ENCODE data around the gene ZSCAN5B.
A peak's percentile ranks its signal among the peaks of the same experiment; 100 is the strongest.

ZSCAN5B gene

DNA sequence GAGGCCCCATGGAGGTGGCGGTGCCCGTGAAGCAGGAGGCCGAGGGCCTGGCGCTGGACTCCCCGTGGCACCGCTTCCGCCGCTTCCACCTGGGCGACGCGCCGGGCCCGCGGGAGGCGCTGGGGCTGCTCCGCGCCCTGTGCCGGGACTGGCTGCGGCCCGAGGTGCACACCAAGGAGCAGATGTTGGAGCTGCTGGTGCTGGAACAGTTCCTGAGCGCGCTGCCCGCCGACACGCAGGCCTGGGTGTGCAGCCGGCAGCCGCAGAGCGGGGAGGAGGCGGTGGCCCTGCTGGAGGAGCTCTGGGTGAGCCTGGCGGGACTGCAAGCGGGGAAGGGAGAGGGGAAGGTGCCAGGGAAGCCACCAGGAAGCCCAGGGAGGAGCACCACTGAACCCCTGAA is 50.7 kb downstream of the ZSCAN5B start:
- TF ChIP-seq CTCF (IDR thresholded peaks at IDR 0.05; ENCODE audit: low read depth, low read length, missing control alignments), result no peak
- in situ Hi-C loops (cut with HindIII; ENCODE audit: low sequenced_read_pairs), result no loop called here
- no peak for DNase-seq (ENCODE audit: low read depth)
- no peak overlapping the region for H3K4me3 ChIP-seq (ENCODE audit: low read depth, low read length)

GRCh38 chr19:56145698-56146097 is 51.9 kb downstream of the ZSCAN5B start:
- DNase-seq (ENCODE audit: low read depth), result no peak
- in situ Hi-C loops (cut with HindIII; ENCODE audit: low sequenced_read_pairs), result no loop called here

GRCh38 chr19:56144831-56145230 is 52.8 kb downstream of the ZSCAN5B start:
- no peak overlapping the region for H3K4me3 ChIP-seq (ENCODE audit: low read depth, low read length)
- no peak for DNase-seq (ENCODE audit: low read depth)
- no peak for TF ChIP-seq CTCF (IDR thresholded peaks at IDR 0.05; ENCODE audit: low read depth, low read length, missing control alignments)
- in situ Hi-C loops (cut with HindIII; ENCODE audit: low sequenced_read_pairs), result no loop called here

More at GRCh38 chr19:56145698-56146097, 51.9 kb downstream of the ZSCAN5B start:
- TF ChIP-seq CTCF (IDR thresholded peaks at IDR 0.05; ENCODE audit: low read depth, low read length, missing control alignments), result no peak
- H3K4me3 ChIP-seq (ENCODE audit: low read depth, low read length), result no peak overlapping the region

- no peak for DNase-seq (ENCODE audit: low read depth)
- TF ChIP-seq CTCF (IDR thresholded peaks at IDR 0.05; ENCODE audit: low read depth, low read length, missing control alignments), result no peak
- H3K4me3 ChIP-seq (ENCODE audit: low read depth, low read length), result no peak overlapping the region
- in situ Hi-C loops (cut with HindIII; ENCODE audit: low sequenced_read_pairs), result no loop called here
Measured at GRCh38 chr19:56144376-56144775, 53.2 kb downstream of the ZSCAN5B start.

DNA sequence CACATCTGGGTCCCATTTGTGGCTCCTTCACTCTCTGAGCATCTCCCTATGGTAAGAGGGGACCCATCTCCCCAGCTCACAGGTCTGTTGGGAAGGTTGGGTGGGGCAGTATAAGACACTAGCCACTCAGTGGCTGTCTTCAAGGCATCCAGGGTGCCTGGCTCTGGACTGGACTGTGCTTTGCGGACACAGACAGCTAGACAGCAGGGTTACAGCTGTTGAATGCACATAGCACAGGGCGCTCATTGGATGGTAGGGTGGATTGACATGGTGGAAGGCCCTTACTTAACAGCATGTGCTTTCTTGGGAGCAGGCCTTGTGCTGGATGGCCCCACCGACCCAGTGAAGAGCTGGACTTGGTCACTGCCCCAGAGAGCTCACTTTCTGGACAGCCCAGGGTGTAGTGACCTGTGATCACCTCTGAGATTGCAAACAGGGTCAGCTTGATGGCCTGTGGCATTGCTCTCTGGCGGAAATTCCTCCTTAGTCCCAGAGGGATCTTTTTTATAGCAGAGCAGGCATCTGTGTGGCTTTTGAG is 54.6 kb downstream of the ZSCAN5B start:
- in situ Hi-C loops (cut with HindIII; ENCODE audit: low sequenced_read_pairs), result no loop called here
- DNase-seq (ENCODE audit: low read depth), result no peak

GRCh38 chr19:56142087-56142787 is 55.3 kb downstream of the ZSCAN5B start:
- no peak for TF ChIP-seq CTCF (IDR thresholded peaks at IDR 0.05; ENCODE audit: low read depth, low read length, missing control alignments)
- in situ Hi-C loops (cut with HindIII; ENCODE audit: low sequenced_read_pairs), result no loop called here
- no peak for DNase-seq (ENCODE audit: low read depth)
- peak overlapping the region; percentile 63 for H3K4me3 ChIP-seq (ENCODE audit: low read depth, low read length)

More for the DNA sequence above, 54.6 kb downstream of the ZSCAN5B start:
- no peak for TF ChIP-seq CTCF (IDR thresholded peaks at IDR 0.05; ENCODE audit: low read depth, low read length, missing control alignments)
- H3K4me3 ChIP-seq (ENCODE audit: low read depth, low read length), result no peak overlapping the region

All from astrocyte of the cerebellum (primary cell).